ENCODE data around the gene NR2F2.

NR2F2 gene

GRCh38 chr15:96346409-96346970 lies 16.0 kb downstream of the NR2F2 start:
- no peak for DNase-seq (ENCODE audit: low spot score)
- in situ Hi-C loops (cut with MboI; ENCODE audit: low pct_unique_long_range_greater_than_20kb, low sequenced_read_pairs, unreplicated experiment): no loop called here

GRCh38 chr15:96347181-96348111 lies 16.9 kb downstream of the NR2F2 start:
- in situ Hi-C loops (cut with MboI; ENCODE audit: low pct_unique_long_range_greater_than_20kb, low sequenced_read_pairs, unreplicated experiment): no loop called here
- TF ChIP-seq CTCF (IDR thresholded peaks at IDR 0.05; ENCODE audit: extremely low read depth, insufficient read depth, missing control alignments): no peak
- no peak for DNase-seq (ENCODE audit: low spot score)

More at GRCh38 chr15:96346409-96346970, 16.0 kb downstream of the NR2F2 start:
- TF ChIP-seq CTCF (IDR thresholded peaks at IDR 0.05; ENCODE audit: extremely low read depth, insufficient read depth, missing control alignments): no peak

GRCh38 chr15:96348112-96349027 lies 17.9 kb downstream of the NR2F2 start:
- TF ChIP-seq CTCF (IDR thresholded peaks at IDR 0.05; ENCODE audit: extremely low read depth, insufficient read depth, missing control alignments): no peak
- no peak for DNase-seq (ENCODE audit: low spot score)
- in situ Hi-C loops (cut with MboI; ENCODE audit: low pct_unique_long_range_greater_than_20kb, low sequenced_read_pairs, unreplicated experiment): no loop called here

- TF ChIP-seq CTCF (IDR thresholded peaks at IDR 0.05; ENCODE audit: extremely low read depth, insufficient read depth, missing control alignments): no peak
- DNase-seq (ENCODE audit: low spot score): no peak
- in situ Hi-C loops (cut with MboI; ENCODE audit: low pct_unique_long_range_greater_than_20kb, low sequenced_read_pairs, unreplicated experiment): no loop called here
These were observed 18.7 kb downstream of the NR2F2 start for GRCh38 chr15:96349034-96349856.

GRCh38 chr15:96349857-96350720 lies 19.6 kb downstream of the NR2F2 start:
- no peak for TF ChIP-seq CTCF (IDR thresholded peaks at IDR 0.05; ENCODE audit: extremely low read depth, insufficient read depth, missing control alignments)
- in situ Hi-C loops (cut with MboI; ENCODE audit: low pct_unique_long_range_greater_than_20kb, low sequenced_read_pairs, unreplicated experiment): no loop called here
- DNase-seq (ENCODE audit: low spot score): no peak
